OCI-LY1 (cell line): Measurements from ENCODE around the gene ZNF160.

Experiments
- CTCF ChIP-seq: fragments of 200-600 bp; sonication (generic), shearing (Covaris generic); IDR thresholded peaks from 2 replicates; pipeline ENCODE4 v1.5.1; 2017; ENCODE audit warnings: mild to moderate bottlenecking, antibody characterized with exemption, low read length, moderate library complexity, mixed read lengths
- EZH2 ChIP-seq: fragments of 200-600 bp; sonication (generic), shearing (Covaris generic); IDR thresholded peaks from 2 replicates; pipeline ENCODE4 v1.8.0; 2017; ENCODE audit warnings: borderline replicate concordance, mixed run types, mild to moderate bottlenecking, antibody characterized with exemption, low read length, moderate library complexity, mixed read lengths

GRCh38 chr19:53140351-53140750 is 37.1 kb upstream of the ZNF160 start:
- no peak for TF ChIP-seq CTCF
- no peak for TF ChIP-seq EZH2
